HCT116 (cell line): ENCODE results near the gene HTR5A.

Experiments used
- CEBPB ChIP-seq: IDR thresholded peaks from 2 replicates; pipeline ENCODE4 v1.6.1; 2012; ENCODE audit warnings: low read depth
- CTCF ChIP-seq, 3 experiments: fragments of 200-600 bp in 1 of 3; sonication (generic) in 1 of 3; IDR thresholded peaks in 2 of 3; conservative IDR thresholded peaks in 1 of 3; 2 replicates each; pipeline ENCODE4 v1.5.1; 2012 to 2017; ENCODE audit warnings: low read depth in 2 of 3, low read length in 2 of 3, antibody characterized with exemption in 1 of 3, borderline replicate concordance in 1 of 3, control low read depth in 1 of 3, mild to moderate bottlenecking in 1 of 3, mixed read lengths in 1 of 3, mixed run types in 1 of 3, moderate library complexity in 1 of 3; ENCODE audit not compliant: insufficient read depth in 1 of 3
- EZH2 ChIP-seq: fragments of 200-600 bp; sonication (generic); IDR thresholded peaks from 2 replicates; pipeline ENCODE4 v1.6.1; 2017; ENCODE audit warnings: antibody characterized with exemption, mixed run types
- FOSL1 ChIP-seq: IDR thresholded peaks from 2 replicates; pipeline ENCODE4 v1.6.1; 2012; ENCODE audit warnings: low read depth
- MAX ChIP-seq: IDR thresholded peaks from 2 replicates; pipeline ENCODE4 v1.6.1; 2012
- POLR2A ChIP-seq: IDR thresholded peaks from 2 replicates; pipeline ENCODE4 v1.7.0; 2011; ENCODE audit warnings: borderline replicate concordance; ENCODE audit not compliant: insufficient read depth, insufficient read length; ENCODE audit errors: extremely low read depth
- POLR2AphosphoS5 ChIP-seq: IDR thresholded peaks from 2 replicates; pipeline ENCODE4 v1.6.1; 2011; ENCODE audit warnings: mild to moderate bottlenecking, low read depth, low read length, moderate library complexity
- RAD21 ChIP-seq: IDR thresholded peaks from 2 replicates; pipeline ENCODE4 v1.6.1; 2012; ENCODE audit warnings: low read depth, mild to moderate bottlenecking
- REST ChIP-seq: IDR thresholded peaks from 2 replicates; pipeline ENCODE4 v1.6.1; 2012; ENCODE audit warnings: low read depth
- SIN3A ChIP-seq: IDR thresholded peaks from 2 replicates; pipeline ENCODE4 v1.6.1; 2012; ENCODE audit warnings: low read depth
- SRF ChIP-seq: IDR thresholded peaks from 2 replicates; pipeline ENCODE4 v1.6.1; 2012; ENCODE audit warnings: low read depth
- TCF7L2 ChIP-seq: IDR thresholded peaks from 2 replicates; pipeline ENCODE4 v1.7.0; 2011; ENCODE audit warnings: borderline replicate concordance, inconsistent platforms; ENCODE audit not compliant: insufficient read depth, insufficient read length; ENCODE audit errors: extremely low read depth
- YY1 ChIP-seq: IDR thresholded peaks from 2 replicates; pipeline ENCODE4 v1.6.1; 2011; ENCODE audit warnings: low read length, low read depth, moderate library complexity, mild to moderate bottlenecking; ENCODE audit not compliant: insufficient replicate concordance; ENCODE audit errors: extremely low read depth

- TF ChIP-seq CEBPB (no peak), CTCF (IDR thresholded peaks at IDR 0.05 in 2 of 3, conservative IDR thresholded peaks at IDR 0.05 in 1 of 3; ENCODE audit: borderline replicate concordance in 1 of 3, insufficient read depth in 1 of 3, low read depth in 2 of 3, low read length in 2 of 3) (no peak), FOSL1 (no peak), POLR2AphosphoS5 (no peak), REST (no peak), EZH2 (no peak), POLR2A (no peak), SIN3A (no peak), RAD21 (no peak), MAX (no peak), TCF7L2 (no peak), SRF (no peak), YY1 (no peak)
Measured at GRCh38 chr7:155132431-155132830, 62.3 kb downstream of the HTR5A start.
